K562 (cell line): ENCODE results near the gene RAPGEF5. TPM values are rescaled to one million over a fixed set of nuclear protein-coding genes. Genes with fewer than 3 reads are reported as not detected.
A peak's percentile ranks its signal among the peaks of the same experiment; 100 is the strongest.

Experiments
- CREBBP ChIP-seq: IDR thresholded peaks from one replicate; pipeline ENCODE4 v1.6.1; 2012; ENCODE audit warnings: low read depth, mild to moderate bottlenecking, control low read depth, inconsistent platforms, low read length
- DPF2 ChIP-seq: fragments of 450-650 bp; IDR thresholded peaks from 2 replicates; pipeline ENCODE4 v1.6.1; 2016
- ETV5 ChIP-seq: sonication (generic); formaldehyde crosslinking; IDR thresholded peaks from 2 replicates; pipeline ENCODE4 v1.4.0; 2020; ENCODE audit warnings: low read depth, mild to moderate bottlenecking, missing genetic modification reagents
- FOXA1 ChIP-seq: fragments of 450-650 bp; IDR thresholded peaks from 2 replicates; pipeline ENCODE4 v1.6.1; 2016; ENCODE audit warnings: mild to moderate bottlenecking, borderline replicate concordance
- FOXP4 ChIP-seq: sonication (generic); formaldehyde crosslinking; IDR thresholded peaks from 2 replicates; pipeline ENCODE4 v1.8.0; 2022; ENCODE audit warnings: mild to moderate bottlenecking, missing genetic modification reagents, borderline replicate concordance
- FUS ChIP-seq: fragments of 200-400 bp; formaldehyde crosslinking; optimal IDR thresholded peaks from 2 replicates; pipeline ENCODE3; 2017; ENCODE audit warnings: low read depth, low read length
- MEF2A ChIP-seq: IDR thresholded peaks from 2 replicates; pipeline ENCODE4 v1.6.1; 2011; ENCODE audit warnings: low read depth, mild to moderate bottlenecking, low read length, moderate library complexity; ENCODE audit not compliant: control insufficient read depth
- MITF ChIP-seq: IDR thresholded peaks from 2 replicates; pipeline ENCODE4 v1.6.1; 2014; ENCODE audit warnings: antibody characterized with exemption
- NKRF ChIP-seq: fragments of 450-650 bp; IDR thresholded peaks from 2 replicates; pipeline ENCODE4 v1.6.1; 2016; ENCODE audit warnings: borderline replicate concordance
- PURB ChIP-seq: sonication (generic); formaldehyde crosslinking; IDR thresholded peaks from 2 replicates; pipeline ENCODE4 v1.9.0; 2021; ENCODE audit warnings: low read depth, mild to moderate bottlenecking, missing genetic modification reagents
- RB1 ChIP-seq: fragments of 450-650 bp; IDR thresholded peaks from 2 replicates; pipeline ENCODE4 v1.6.1; 2017; ENCODE audit warnings: low read depth, mild to moderate bottlenecking
- RBM14 ChIP-seq: fragments of 200-400 bp; formaldehyde crosslinking; IDR thresholded peaks from 2 replicates; pipeline ENCODE4 v1.6.1; 2018; ENCODE audit warnings: low read depth, mild to moderate bottlenecking, low read length, moderate library complexity, borderline replicate concordance; ENCODE audit not compliant: insufficient read depth
- SAP30 ChIP-seq: fragments of 200-600 bp; sonication (generic); IDR thresholded peaks from 2 replicates; pipeline ENCODE4 v1.6.1; 2012; ENCODE audit warnings: borderline replicate concordance, low read depth, mild to moderate bottlenecking, moderate library complexity, low read length, control low read depth, inconsistent platforms; ENCODE audit not compliant: insufficient read depth, poor library complexity, severe bottlenecking
- SNIP1 ChIP-seq: fragments of 450-650 bp; IDR thresholded peaks from 2 replicates; pipeline ENCODE4 v1.7.1; 2017; ENCODE audit warnings: low read depth, mild to moderate bottlenecking
- TSHZ1 ChIP-seq: fragments of 250-450 bp; sonication (Bioruptor Pico); IDR thresholded peaks from 2 replicates; pipeline ENCODE4 v1.4.0; 2020; ENCODE audit warnings: mild to moderate bottlenecking, moderate library complexity
- ZBTB2 ChIP-seq: fragments of 450-650 bp; IDR thresholded peaks from 2 replicates; pipeline ENCODE4 v1.6.1; 2016; ENCODE audit warnings: antibody characterized with exemption
- polyA plus RNA-seq, 8 experiments: library from polyadenylated mRNA; depleted of rRNA in 4 of 8; stranded (reverse) in 5 of 8; unstranded in 3 of 8; fragments of >200 nt; fragmentation: Nextera tagmentation in 2 of 8; fragmentation: Illumina TruSeq in 1 of 8; extraction: Ambion mirVana in 2 of 8; extraction: Trizol in 1 of 8; gene quantifications; 2 replicates each; pipeline versions ENCODE4 v1.2.1 to v1.2.3, GENCODE V29; 2011 to 2014; ENCODE audit warnings: inconsistent platforms in 1 of 8, missing spikeins in 1 of 8
- total RNA-seq, 7 experiments: library from RNA; depleted of rRNA in 6 of 7; stranded (reverse); fragments of >200 nt in 6 of 7; fragmentation: Illumina TruSeq in 2 of 7; extraction: Trizol in 2 of 7; gene quantifications; 2 replicates each; pipeline versions ENCODE4 v1.2.1 to v1.2.3, GENCODE V29; 2011 to 2021; ENCODE audit warnings: low replicate concordance in 1 of 7

The RAPGEF5 gene
- total and polyA plus RNA-seq, 9 of the 15 experiments (the other 6 are each of a cell fraction or from before 2014, with no cell fraction given): 0.39 to 2.0 (median 1.1) TPM

- TF ChIP-seq FOXP4 (no peak), RB1 (no peak), TSHZ1 (CRISPR knock-in tag) (no peak), MITF (no peak), DPF2 (peak; percentile 100), PURB (CRISPR knock-in tag) (no peak), ETV5 (CRISPR knock-in tag) (peak; percentile 79), FUS (no peak), RBM14 (no peak), MEF2A (no peak), NKRF (no peak), SNIP1 (no peak), FOXA1 (no peak), CREBBP (no peak), SAP30 (no peak), ZBTB2 (no peak)
Measured at GRCh38 chr7:22350466-22351328, 6.3 kb downstream of the RAPGEF5 start (continued).
